Gastroesophageal sphincter (tissue), 4 donors: ENCODE data around the gene OR4C13. TPM values are rescaled to one million over a fixed set of nuclear protein-coding genes. Genes with fewer than 3 reads are reported as not detected.
"Not testable (repeated sequence)": the region's sequence is repeated elsewhere in the genome, so short reads cannot be mapped to it uniquely, and the experiment has no call there.

Experiments used
- ATAC-seq: fragments of 150-250 bp; one replicate; pipeline ENCODE4 v1.9.1; 2016; ENCODE audit warnings: mild to moderate bottlenecking, moderate library complexity
- H3K27ac ChIP-seq, 4 donors: fragments of 200-600 bp; sonication (generic) in 3 of 4; 1 replicate in 3 of 4; 2 replicates in 1 of 4; pipeline ENCODE4 v1.5.1; 2016 to 2019
- H3K27me3 ChIP-seq: fragments of 200-600 bp; sonication (generic); one replicate; pipeline ENCODE4 v1.5.1; 2019
- H3K36me3 ChIP-seq, 2 donors: fragments of 200-600 bp; sonication (generic); one replicate each; pipeline ENCODE4 v1.5.1; 2019; ENCODE audit warnings: control low read depth in 1 of 2
- H3K4me1 ChIP-seq, 3 donors: fragments of 200-600 bp; sonication (generic); 1 replicate in 2 of 3; 2 replicates in 1 of 3; pipeline ENCODE4 v1.5.1; 2016 to 2019; ENCODE audit warnings: control low read depth in 2 of 3
- H3K4me3 ChIP-seq, 2 donors: fragments of 200-600 bp; sonication (generic); one replicate each; pipeline ENCODE4 v1.5.1; 2019; ENCODE audit warnings: mild to moderate bottlenecking in 1 of 2, moderate library complexity in 1 of 2
- H3K9me3 ChIP-seq, 3 donors: fragments of 200-600 bp; sonication (generic); one replicate each; pipeline ENCODE4 v1.5.1; 2017 to 2019; ENCODE audit warnings: control low read depth in 2 of 3
- POLR2A ChIP-seq, 2 donors: fragments of 450-650 bp; IDR thresholded peaks; one replicate each; pipeline ENCODE4 v1.6.1; 2017; ENCODE audit warnings: antibody characterized with exemption in 2 of 2, mild to moderate bottlenecking in 2 of 2, moderate library complexity in 1 of 2
- WGBS, 2 donors: methylation state at CpG; one replicate each; pipeline ENCODE4 v1.1.5; 2018; ENCODE audit warnings: low coverage in 1 of 2; 5-methylcytosine and 5-hydroxymethylcytosine counted together
- total RNA-seq, 4 donors: library from RNA; depleted of rRNA; stranded (reverse); fragments of >200 nt; gene quantifications; one replicate each; pipeline ENCODE4 v1.1.0, GENCODE V29; 2016
- TF ChIP-seq, protein P1 (sequence below), 4 experiments: fragments of 200-600 bp in 2 of 4; fragments of 450-650 bp in 2 of 4; sonication (generic) in 1 of 4; IDR thresholded peaks; one replicate each; pipeline ENCODE4 v1.5.1; 2017 to 2019; ENCODE audit warnings: antibody characterized with exemption in 4 of 4, mild to moderate bottlenecking in 2 of 4, moderate library complexity in 2 of 4

OR4C13 gene
- total RNA-seq, result not detected

DNA sequence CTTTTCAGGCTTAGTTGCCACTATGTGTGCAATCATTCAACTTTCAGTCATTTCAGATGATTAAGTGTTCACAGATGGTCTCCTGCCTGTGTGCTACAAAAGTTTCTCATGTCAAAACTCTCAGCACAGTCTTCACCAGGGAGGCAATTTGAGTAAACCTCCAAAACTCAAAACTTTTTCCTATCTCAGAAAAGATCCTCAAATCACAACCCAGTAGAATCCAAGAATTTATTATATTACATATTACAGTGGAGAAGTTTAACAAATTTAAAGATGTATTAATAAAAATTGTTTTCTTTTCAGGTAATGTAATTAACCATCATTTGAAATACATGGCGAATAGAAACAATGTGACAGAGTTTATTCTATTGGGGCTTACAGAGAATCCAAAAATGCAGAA, at the start of gene OR4C13:
OR4C13 (plus strand) TSS at position 301 of the 400 bp plus-strand sequence; CDS start at position 333, 32 bp downstream.
- no peak within 1 kb of the TSS for H3K4me3 ChIP-seq
- WGBS, 2 donors, result 90 to 92% methylated on average over 1 of the region's 1 CpG

DNA sequence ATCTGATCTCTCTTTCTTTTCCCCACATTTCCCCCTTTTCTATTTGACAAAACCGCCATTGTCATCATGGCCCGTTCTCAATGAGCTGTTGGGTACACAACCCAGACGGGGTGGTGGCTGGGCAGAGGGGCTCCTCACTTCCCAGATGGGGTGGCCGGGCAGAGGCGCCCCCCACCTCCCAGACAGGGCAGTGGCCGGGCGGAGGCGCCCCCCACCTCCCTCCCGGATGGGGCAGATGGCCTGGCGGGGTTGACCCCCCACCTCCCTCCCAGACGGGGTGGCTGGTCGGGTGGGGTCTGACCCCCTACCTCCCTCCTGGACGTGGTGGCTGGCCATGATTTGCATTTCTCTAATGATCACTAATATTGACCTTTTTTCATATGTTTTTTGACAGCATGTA, 40.7 kb upstream of the OR4C13 start:
- not testable (repeated sequence) for ATAC-seq, H3K4me1 ChIP-seq, H3K27me3 ChIP-seq, H3K27ac ChIP-seq, H3K4me3 ChIP-seq, H3K9me3 ChIP-seq, H3K36me3 ChIP-seq
- 0% methylated on average over 1 of the region's 13 CpGs; no CpG with 5 or more reads in 1 of the 2 donors for WGBS, 2 donors

More for the DNA sequence above, at the start of gene OR4C13:
- no peak for ATAC-seq
- H3K9me3 ChIP-seq, result peaks cover 0 to 4% (median 0%) of the 10 kb centered on the region in 3 donors
- H3K27me3 ChIP-seq, result no peaks in the 10 kb centered on the region
- H3K4me1 ChIP-seq, result no peaks in the 10 kb centered on the region
- no peaks in the 10 kb centered on the region for H3K36me3 ChIP-seq
- no peak within 1 kb of the TSS for H3K27ac ChIP-seq
- TF ChIP-seq, protein P1, sequence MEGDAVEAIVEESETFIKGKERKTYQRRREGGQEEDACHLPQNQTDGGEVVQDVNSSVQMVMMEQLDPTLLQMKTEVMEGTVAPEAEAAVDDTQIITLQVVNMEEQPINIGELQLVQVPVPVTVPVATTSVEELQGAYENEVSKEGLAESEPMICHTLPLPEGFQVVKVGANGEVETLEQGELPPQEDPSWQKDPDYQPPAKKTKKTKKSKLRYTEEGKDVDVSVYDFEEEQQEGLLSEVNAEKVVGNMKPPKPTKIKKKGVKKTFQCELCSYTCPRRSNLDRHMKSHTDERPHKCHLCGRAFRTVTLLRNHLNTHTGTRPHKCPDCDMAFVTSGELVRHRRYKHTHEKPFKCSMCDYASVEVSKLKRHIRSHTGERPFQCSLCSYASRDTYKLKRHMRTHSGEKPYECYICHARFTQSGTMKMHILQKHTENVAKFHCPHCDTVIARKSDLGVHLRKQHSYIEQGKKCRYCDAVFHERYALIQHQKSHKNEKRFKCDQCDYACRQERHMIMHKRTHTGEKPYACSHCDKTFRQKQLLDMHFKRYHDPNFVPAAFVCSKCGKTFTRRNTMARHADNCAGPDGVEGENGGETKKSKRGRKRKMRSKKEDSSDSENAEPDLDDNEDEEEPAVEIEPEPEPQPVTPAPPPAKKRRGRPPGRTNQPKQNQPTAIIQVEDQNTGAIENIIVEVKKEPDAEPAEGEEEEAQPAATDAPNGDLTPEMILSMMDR (IDR thresholded peaks at IDR 0.05), result no peak

DNA sequence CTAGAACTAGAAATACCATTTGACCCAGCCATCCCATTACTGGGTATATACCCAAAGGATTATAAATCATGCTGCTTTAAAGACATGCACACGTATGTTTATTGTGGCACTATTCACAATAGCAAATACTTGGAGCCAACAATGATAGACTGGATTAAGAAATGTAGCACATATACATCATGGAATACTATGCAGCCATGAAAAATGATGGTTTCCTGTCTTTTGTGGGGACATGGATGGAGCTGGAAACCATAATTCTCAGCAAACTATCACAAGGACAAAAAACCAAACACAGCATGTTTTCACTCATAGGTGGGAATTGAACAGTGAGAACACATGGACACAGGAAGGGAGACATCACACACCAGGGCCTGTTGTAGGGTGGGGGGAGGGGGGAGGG, 3.5 kb upstream of the OR4C13 start:
- not testable (repeated sequence) for H3K27ac ChIP-seq, H3K4me3 ChIP-seq, H3K36me3 ChIP-seq, H3K27me3 ChIP-seq, H3K4me1 ChIP-seq, ATAC-seq
- peaks cover 0 to 12% (median 0%) of the 10 kb centered on the region in 3 donors for H3K9me3 ChIP-seq
- 56% methylated on average over 1 of the region's 1 CpG; no CpG with 5 or more reads in 1 of the 2 donors for WGBS, 2 donors

DNA sequence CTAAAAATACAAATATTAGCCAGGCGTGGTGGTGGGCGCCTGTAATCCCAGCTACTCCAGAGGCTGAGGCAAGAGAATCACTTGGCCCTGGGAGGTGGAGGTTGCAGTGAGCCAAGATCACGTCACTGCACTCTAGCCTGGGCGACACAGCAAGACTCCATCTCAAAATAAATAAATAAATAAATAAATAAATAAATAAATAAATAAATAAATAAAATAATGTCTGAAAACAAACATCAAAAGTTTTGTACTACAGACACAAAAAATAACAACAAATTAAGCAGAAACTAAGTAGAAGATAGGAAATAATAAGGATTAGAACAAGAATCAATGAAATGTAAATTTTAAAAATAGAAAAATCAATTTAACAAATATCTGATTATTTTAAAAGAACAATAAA, 21.2 kb downstream of the OR4C13 start:
- H3K27me3 ChIP-seq, H3K4me3 ChIP-seq, H3K9me3 ChIP-seq, H3K4me1 ChIP-seq, ATAC-seq, H3K36me3 ChIP-seq, H3K27ac ChIP-seq: not testable (repeated sequence)
- 65 to 100% methylated on average over 3 to 4 of the region's 4 CpGs for WGBS, 2 donors

DNA sequence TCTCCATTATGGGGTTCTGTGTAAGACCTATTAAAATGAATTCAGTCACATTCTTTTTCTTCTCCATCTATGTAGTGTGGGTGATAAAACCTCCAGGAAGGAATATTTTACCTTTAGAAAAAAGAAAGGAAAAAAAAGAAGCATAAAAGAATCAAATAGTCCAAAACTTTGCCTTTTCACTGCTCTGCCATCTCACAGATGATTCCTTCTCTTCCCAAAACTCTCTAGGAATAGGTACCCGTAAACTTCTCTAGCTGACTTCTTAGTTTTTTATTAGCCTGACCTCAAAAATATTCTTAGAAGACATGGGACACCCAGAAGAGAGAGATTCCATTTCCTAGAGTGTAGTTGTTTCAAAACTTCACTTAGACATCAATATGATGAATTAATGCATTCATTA, 30.2 kb downstream of the OR4C13 start, which contains the start of gene OR4C12:
OR4C12 (minus strand) TSS at position 101 of the 400 bp plus-strand sequence; CDS start at position 67, 34 bp downstream.
- not testable (repeated sequence) for H3K36me3 ChIP-seq, H3K27ac ChIP-seq, ATAC-seq, H3K27me3 ChIP-seq, H3K4me3 ChIP-seq, H3K4me1 ChIP-seq, H3K9me3 ChIP-seq
- WGBS, 2 donors, result 41 to 67% methylated on average over 1 of the region's 1 CpG

DNA sequence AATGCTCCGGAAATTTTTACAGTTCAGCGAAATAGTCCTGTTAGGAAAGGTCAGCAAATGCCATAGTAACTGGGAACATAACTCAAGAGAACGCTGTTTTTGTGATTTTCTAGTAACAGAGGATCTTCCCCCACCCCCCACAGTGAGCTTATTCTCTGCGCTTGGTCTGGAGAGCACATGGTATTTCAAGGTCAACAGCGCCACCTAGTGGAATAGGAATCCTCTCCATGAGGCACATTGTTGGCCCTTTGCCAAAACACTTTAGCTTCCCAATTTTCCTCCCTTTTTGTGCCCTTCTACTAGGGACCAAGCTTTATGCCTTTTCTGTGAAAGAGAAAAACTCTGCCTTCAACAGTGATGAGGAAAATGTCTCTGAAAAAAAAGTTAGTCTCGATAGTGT, 43.4 kb downstream of the OR4C13 start:
- no peak for TF ChIP-seq POLR2A (IDR thresholded peaks at IDR 0.05)
- TF ChIP-seq, protein P1 (IDR thresholded peaks at IDR 0.05), result peak in 1 of 4 experiments; percentile 38

More for the DNA sequence above, 43.4 kb downstream of the OR4C13 start:
- Histone ChIP-seq H3K4me1 (no peaks in the 10 kb centered on the region), H3K27me3 (no peaks in the 10 kb centered on the region), H3K9me3 (peaks cover 0 to 23% (median 0%) of the 10 kb centered on the region in 3 donors), H3K36me3 (no peaks in the 10 kb centered on the region), H3K27ac (no peak overlapping the region), H3K4me3 (no peak overlapping the region)
- ATAC-seq, result no peak
- WGBS, 2 donors, result 46 to 62% methylated on average over 4 to 6 of the region's 6 CpGs

Other genes with a start within 250 kb of the OR4C13 start
- gene OR4C12, start 30.1 kb downstream of the OR4C13 start, total RNA-seq, result not detected
- gene OR4C45, start 80.5 kb downstream of the OR4C13 start, total RNA-seq, result not detected